ENCODE results near the gene WDR93. TPM values are rescaled to one million over a fixed set of nuclear protein-coding genes. Genes with fewer than 3 reads are reported as not detected.

The WDR93 gene
- total and polyA plus RNA-seq, 2 of the 4 experiments (the other 2 are of a cell fraction), result not detected

- Histone ChIP-seq H3K79me1 (ENCODE audit: low read depth in 1 of 2, low read length in 2 of 2) (no peaks in the 10 kb centered on the region), H3K36me3 (ENCODE audit: control insufficient read depth, insufficient read depth, low read length) (no peaks in the 10 kb centered on the region), H3K9me3 (ENCODE audit: control insufficient read depth, insufficient read depth, low read length) (no peaks in the 10 kb centered on the region), H3K9ac (ENCODE audit: low read depth, low read length) (no peak overlapping the region), H3K4me1 (ENCODE audit: control insufficient read depth, insufficient read depth, low read length) (no peaks in the 10 kb centered on the region), H2BK120ac (ENCODE audit: low read depth, low read length) (no peak overlapping the region), H3K14ac (replicated peaks; ENCODE audit: low read depth, low read length) (no peak overlapping the region), H3K4me2 (ENCODE audit: low read depth, low read length) (no peak overlapping the region), H4K91ac (ENCODE audit: insufficient read depth, low read depth, low read length) (no peak overlapping the region), H3K23ac (ENCODE audit: low read depth, low read length) (no peak overlapping the region), H2AK9ac (replicated peaks; ENCODE audit: low read depth, low read length, poor library complexity) (no peak overlapping the region), H3K27me3 (ENCODE audit: control insufficient read depth, insufficient read depth, low read length) (peaks cover 47% of the 10 kb centered on the region), H4K8ac (ENCODE audit: low read depth in 2 of 2, low read length in 2 of 2) (no peak overlapping the region), H2AK5ac (ENCODE audit: low read depth, low read length) (no peak overlapping the region), H3K4me3 (ENCODE audit: insufficient read depth, low read depth, low read length) (no peak overlapping the region), H3K9me1 (ENCODE audit: insufficient read depth, low read length) (no peaks in the 10 kb centered on the region), H3K18ac (ENCODE audit: low read depth, low read length) (no peak overlapping the region), H2BK20ac (ENCODE audit: low read depth, low read length) (no peak overlapping the region), H4K5ac (ENCODE audit: low read depth, low read length) (no peak overlapping the region), H3K4ac (ENCODE audit: low read depth, low read length) (no peak overlapping the region), H4K20me1 (ENCODE audit: insufficient read depth, low read length) (no peaks in the 10 kb centered on the region), H3K27ac (ENCODE audit: insufficient read depth, low read length) (no peak overlapping the region), H2BK5ac (ENCODE audit: low read depth, low read length, poor library complexity, severe bottlenecking) (no peak overlapping the region), H3K56ac (ENCODE audit: extremely low read depth, insufficient read depth, low read length) (no peak overlapping the region), H2BK15ac (ENCODE audit: low read depth, low read length) (no peak overlapping the region), H2AFZ (replicated peaks; ENCODE audit: low read length, poor library complexity) (no peak overlapping the region)
- peak; percentile 1 for DNase-seq
- dilution Hi-C loops (cut with HindIII; ENCODE audit: low sequenced_read_pairs, unreplicated experiment) (no loop called here), in situ Hi-C loops (cut with MboI; ENCODE audit: low sequenced_read_pairs) (no loop called here), intact Hi-C loops (cut with micrococcal nuclease) (no loop called here)
- TF ChIP-seq POLR2A (IDR thresholded peaks at IDR 0.05; ENCODE audit: low read depth, low read length) (no peak), CTCF (conservative IDR thresholded peaks at IDR 0.05; ENCODE audit: low read depth, low read length) (no peak), RCOR1 (IDR thresholded peaks at IDR 0.05; ENCODE audit: insufficient replicate concordance, low read length) (no peak), SMC3 (IDR thresholded peaks at IDR 0.05; ENCODE audit: low read depth, low read length) (no peak), RFX5 (IDR thresholded peaks at IDR 0.05; ENCODE audit: low read depth, low read length) (no peak), MAFK (IDR thresholded peaks at IDR 0.05; ENCODE audit: low read depth, low read length) (no peak), RAD21 (IDR thresholded peaks at IDR 0.05; ENCODE audit: low read length) (no peak), USF2 (IDR thresholded peaks at IDR 0.05; ENCODE audit: low read depth, low read length) (no peak), NFE2L2 (IDR thresholded peaks at IDR 0.05; ENCODE audit: low read depth, low read length) (no peak), MAZ (IDR thresholded peaks at IDR 0.05; ENCODE audit: borderline replicate concordance, low read depth, low read length) (no peak), ELK1 (IDR thresholded peaks at IDR 0.05; ENCODE audit: borderline replicate concordance, low read depth, low read length) (no peak)
- ChIA-PET CTCF (no interaction called here), POLR2A (ENCODE audit: unreplicated experiment) (no interaction called here)
- ATAC-seq (ENCODE audit: low read depth), result no peak
- BruUV-seq (replicated peaks), result no TSS peak
Measured at GRCh38 chr15:89704411-89704810, 13.8 kb downstream of the WDR93 start.

Measured in IMR-90 (cell line).